Transverse colon (tissue), 4 donors: ENCODE results near the gene TC2N. TPM values are rescaled to one million over a fixed set of nuclear protein-coding genes. Genes with fewer than 3 reads are reported as not detected.

Experiments used
- DNase-seq: peaks from one replicate; pipeline ENCODE4 v3.0.0-alpha.2; 2019
- H3K27ac ChIP-seq, 4 donors: fragments of 200-600 bp; sonication (generic); 2 replicates each; pipeline ENCODE4 v1.5.1; 2016 to 2018; ENCODE audit warnings: inconsistent platforms in 4 of 4
- H3K27me3 ChIP-seq: fragments of 200-600 bp; sonication (generic); 2 replicates; pipeline ENCODE4 v1.5.1; 2017; ENCODE audit warnings: inconsistent platforms
- H3K36me3 ChIP-seq, 4 donors: fragments of 200-600 bp; sonication (generic); 2 replicates each; pipeline ENCODE4 v1.5.1; 2017 to 2019; ENCODE audit warnings: inconsistent platforms in 4 of 4
- H3K4me1 ChIP-seq, 4 donors: fragments of 200-600 bp; sonication (generic); 2 replicates each; pipeline ENCODE4 v1.5.1; 2017 to 2020; ENCODE audit warnings: inconsistent platforms in 4 of 4
- H3K4me3 ChIP-seq, 4 donors: fragments of 200-600 bp; sonication (generic); 1 replicate in 1 of 4; 2 replicates in 3 of 4; pipeline versions ENCODE4 v1.5.1 to v1.6.1; 2017 to 2019; ENCODE audit warnings: inconsistent platforms in 4 of 4
- H3K9me3 ChIP-seq, 2 donors: fragments of 200-600 bp; sonication (generic); 2 replicates each; pipeline ENCODE4 v1.5.1; 2017 to 2019; ENCODE audit warnings: inconsistent platforms in 2 of 2
- EP300 ChIP-seq: sonication (generic); formaldehyde crosslinking; IDR thresholded peaks from one replicate; pipeline ENCODE4 v1.6.1; 2017; ENCODE audit warnings: antibody characterized with exemption, low read depth
- POLR2A ChIP-seq: fragments of 450-650 bp; IDR thresholded peaks from one replicate; pipeline ENCODE4 v1.6.1; 2016; ENCODE audit warnings: antibody characterized with exemption, mild to moderate bottlenecking, moderate library complexity
- POLR2AphosphoS5 ChIP-seq, 3 donors: sonication (generic); formaldehyde crosslinking; IDR thresholded peaks; one replicate each; pipeline ENCODE4 v1.6.1; 2016; ENCODE audit warnings: antibody characterized with exemption in 3 of 3
- whole genome bisulfite sequencing, 2 donors: methylation state at CpG; one replicate each; pipeline ENCODE4 v1.1.5; 2018; ENCODE audit warnings: low coverage in 1 of 2; 5-methylcytosine and 5-hydroxymethylcytosine counted together
- in situ Hi-C, 4 donors: fragments of 200-750 bp; cut with MboI; loops; one replicate each; pipeline versions ENCODE4 v1.15.0 to v1.15.1; 2017; ENCODE audit warnings: low sequenced_read_pairs in 3 of 4, low pct_ligation_motif_present in 1 of 4, low pct_unique_long_range_greater_than_20kb in 1 of 4
- intact Hi-C: fragments of 100-400 bp; cut with DNase I; formaldehyde crosslinking; loops from one replicate; pipeline ENCODE4 v1.15.1; 2023; ENCODE audit warnings: low total_unique reads
- total RNA-seq, 4 donors: library from RNA; depleted of rRNA; stranded (reverse); fragments of >200 nt; gene quantifications; one replicate each; pipeline ENCODE4 v1.1.0, GENCODE V29; 2016
- TF ChIP-seq, protein P1 (sequence below), 5 experiments: fragments of 200-600 bp in 3 of 5; fragments of 450-650 bp in 2 of 5; sonication (generic) in 3 of 5; IDR thresholded peaks; 1 replicate in 2 of 5; 2 replicates in 3 of 5; pipeline ENCODE4 v1.5.1; 2016 to 2017; ENCODE audit warnings: antibody characterized with exemption in 5 of 5, inconsistent platforms in 3 of 5, mild to moderate bottlenecking in 2 of 5, moderate library complexity in 1 of 5

Gene TC2N
- total RNA-seq, 4 donors from 2014 or later = 36.0 to 85.4 (median 53.7) TPM

GRCh38 chr14:91755570-91756295 is 111.6 kb downstream of the TC2N start:
- no peak for DNase-seq
- Histone ChIP-seq H3K27me3 (no peaks in the 10 kb centered on the region), H3K4me1 (peaks cover 0 to 35% (median 15%) of the 10 kb centered on the region in 4 donors), H3K4me3 (no peak overlapping the region), H3K36me3 (no peaks in the 10 kb centered on the region), H3K27ac (peak overlapping the region; percentile 69 to 82 (median 80)), H3K9me3 (peaks cover 0 to 1% of the 10 kb centered on the region in 2 donors)
- intact Hi-C loops = no loop called here
- in situ Hi-C loops = no loop called here
- 16 to 20% methylated on average over 4 of the region's 4 CpGs for WGBS, 2 donors
- TF ChIP-seq POLR2A (no peak), POLR2AphosphoS5 (IDR thresholded peaks at IDR 0.05) (peak in 2 of 3 donors; percentile 30 to 51), EP300 (peak; percentile 27)

DNA sequence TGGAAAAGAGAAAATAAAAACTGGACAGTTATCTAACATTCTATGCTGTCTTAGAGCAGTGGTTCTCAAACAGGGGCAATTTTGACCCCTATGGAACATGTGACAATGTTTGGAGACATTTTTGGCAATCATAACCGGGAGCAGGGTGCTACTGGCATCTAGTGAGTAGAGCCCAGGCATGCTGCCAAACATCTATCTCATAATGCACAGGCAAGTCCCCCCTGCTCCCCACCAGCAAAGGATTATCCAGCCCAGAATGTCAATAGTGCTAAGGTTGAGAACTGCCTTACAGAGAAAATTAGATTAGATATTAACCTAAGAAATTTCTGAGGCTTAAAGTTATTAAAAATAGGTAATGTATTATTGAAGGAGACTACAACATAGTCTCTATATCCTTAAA is 112.5 kb downstream of the TC2N start:
- WGBS, 2 donors = 0 to 25% methylated on average over 1 of the region's 1 CpG
- intact Hi-C loops = no loop called here
- peaks cover 0 to 44% (median 17%) of the 10 kb centered on the region in 4 donors for H3K4me1 ChIP-seq

GRCh38 chr14:91754185-91754584 is 113.2 kb downstream of the TC2N start:
- Histone ChIP-seq H3K4me3 (no peak overlapping the region), H3K9me3 (no peaks in the 10 kb centered on the region), H3K4me1 (peaks cover 0 to 45% (median 17%) of the 10 kb centered on the region in 4 donors), H3K27me3 (no peaks in the 10 kb centered on the region), H3K27ac (peak overlapping the region in 3 of 4 donors; percentile 79 to 82 (median 81)), H3K36me3 (no peaks in the 10 kb centered on the region)
- no peak for DNase-seq
- 97 to 100% methylated on average over 1 of the region's 1 CpG for WGBS, 2 donors
- TF ChIP-seq EP300 (no peak), POLR2AphosphoS5 (IDR thresholded peaks at IDR 0.05) (no peak), POLR2A (no peak)
- TF ChIP-seq, protein P1, sequence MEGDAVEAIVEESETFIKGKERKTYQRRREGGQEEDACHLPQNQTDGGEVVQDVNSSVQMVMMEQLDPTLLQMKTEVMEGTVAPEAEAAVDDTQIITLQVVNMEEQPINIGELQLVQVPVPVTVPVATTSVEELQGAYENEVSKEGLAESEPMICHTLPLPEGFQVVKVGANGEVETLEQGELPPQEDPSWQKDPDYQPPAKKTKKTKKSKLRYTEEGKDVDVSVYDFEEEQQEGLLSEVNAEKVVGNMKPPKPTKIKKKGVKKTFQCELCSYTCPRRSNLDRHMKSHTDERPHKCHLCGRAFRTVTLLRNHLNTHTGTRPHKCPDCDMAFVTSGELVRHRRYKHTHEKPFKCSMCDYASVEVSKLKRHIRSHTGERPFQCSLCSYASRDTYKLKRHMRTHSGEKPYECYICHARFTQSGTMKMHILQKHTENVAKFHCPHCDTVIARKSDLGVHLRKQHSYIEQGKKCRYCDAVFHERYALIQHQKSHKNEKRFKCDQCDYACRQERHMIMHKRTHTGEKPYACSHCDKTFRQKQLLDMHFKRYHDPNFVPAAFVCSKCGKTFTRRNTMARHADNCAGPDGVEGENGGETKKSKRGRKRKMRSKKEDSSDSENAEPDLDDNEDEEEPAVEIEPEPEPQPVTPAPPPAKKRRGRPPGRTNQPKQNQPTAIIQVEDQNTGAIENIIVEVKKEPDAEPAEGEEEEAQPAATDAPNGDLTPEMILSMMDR (IDR thresholded peaks at IDR 0.05) = no peak
- in situ Hi-C loops (no loop called here), intact Hi-C loops (no loop called here)

More for the DNA sequence above, 112.5 kb downstream of the TC2N start:
- Histone ChIP-seq H3K27me3 (no peaks in the 10 kb centered on the region), H3K9me3 (no peaks in the 10 kb centered on the region), H3K27ac (peak overlapping the region; percentile 69 to 82 (median 80)), H3K4me3 (no peak overlapping the region), H3K36me3 (no peaks in the 10 kb centered on the region)
- in situ Hi-C loops = no loop called here
- peak; percentile 18 for DNase-seq
- TF ChIP-seq EP300 (no peak), POLR2AphosphoS5 (IDR thresholded peaks at IDR 0.05) (no peak), POLR2A (no peak)
- TF ChIP-seq, protein P1 (IDR thresholded peaks at IDR 0.05) = no peak

- DNase-seq = no peak
- Histone ChIP-seq H3K4me3 (no peak overlapping the region), H3K4me1 (peaks cover 0 to 45% (median 17%) of the 10 kb centered on the region in 4 donors), H3K27me3 (no peaks in the 10 kb centered on the region), H3K9me3 (no peaks in the 10 kb centered on the region), H3K27ac (peak overlapping the region in 3 of 4 donors; percentile 79 to 82 (median 81)), H3K36me3 (no peaks in the 10 kb centered on the region)
- in situ Hi-C loops = no loop called here
- intact Hi-C loops = no loop called here
- TF ChIP-seq POLR2A = no peak
- TF ChIP-seq, protein P1 (IDR thresholded peaks at IDR 0.05) = no peak
- TF ChIP-seq POLR2AphosphoS5 (IDR thresholded peaks at IDR 0.05) = no peak
- no peak for TF ChIP-seq EP300
- WGBS, 2 donors = 78 to 93% methylated on average over 4 of the region's 4 CpGs
These were observed 113.7 kb downstream of the TC2N start for GRCh38 chr14:91753501-91754128.
